IPS-18c (cell line): ENCODE measurements around the gene CACNB2.
A peak's percentile ranks its signal among the peaks of the same experiment; 100 is the strongest.
"Not testable (repeated sequence)": the region's sequence is repeated elsewhere in the genome, so short reads cannot be mapped to it uniquely, and the experiment has no call there.

Experiments used
- H3K4me3 ChIP-seq: 2 replicates; pipeline ENCODE4 v1.7.0; 2013; ENCODE audit warnings: low read depth, mild to moderate bottlenecking, low read length, moderate library complexity; ENCODE audit not compliant: insufficient read depth
- H3K9me3 ChIP-seq: one replicate; pipeline ENCODE4 v1.6.1; 2013; ENCODE audit warnings: mild to moderate bottlenecking, low read length, moderate library complexity; ENCODE audit not compliant: control insufficient read depth, insufficient read depth

CACNB2 gene

GRCh38 chr10:18140957-18141845 is 977 bp downstream of the CACNB2 start:
- Histone ChIP-seq H3K9me3 (no peaks in the 10 kb centered on the region), H3K4me3 (peak overlapping the region; percentile 78)

- Histone ChIP-seq H3K4me3 (no peak overlapping the region; the same call in 1 of the 2 replicates), H3K9me3 (no peaks in the 10 kb centered on the region)
These were observed 1.9 kb downstream of the CACNB2 start for GRCh38 chr10:18142151-18142550.

- Histone ChIP-seq H3K9me3 (no peaks in the 10 kb centered on the region), H3K4me3 (no peak overlapping the region)
These were observed 4.2 kb downstream of the CACNB2 start for GRCh38 chr10:18144396-18144795.

GRCh38 chr10:18144928-18145327 is 4.7 kb downstream of the CACNB2 start:
- H3K9me3 ChIP-seq: no peaks in the 10 kb centered on the region
- no peak overlapping the region for H3K4me3 ChIP-seq

GRCh38 chr10:18145652-18146051 is 5.4 kb downstream of the CACNB2 start:
- Histone ChIP-seq H3K4me3 (no peak overlapping the region), H3K9me3 (no peaks in the 10 kb centered on the region)

GRCh38 chr10:18149196-18149800 is 9.1 kb downstream of the CACNB2 start:
- Histone ChIP-seq H3K4me3 (no peak overlapping the region), H3K9me3 (no peaks in the 10 kb centered on the region)

- Histone ChIP-seq H3K4me3 (no peak overlapping the region), H3K9me3 (no peaks in the 10 kb centered on the region)
These were observed 11.2 kb downstream of the CACNB2 start for GRCh38 chr10:18151356-18151890.

GRCh38 chr10:18153381-18153780 is 13.2 kb downstream of the CACNB2 start:
- H3K4me3 ChIP-seq, H3K9me3 ChIP-seq: not testable (repeated sequence)

- no peak overlapping the region; the same call in 1 of the 2 replicates for H3K4me3 ChIP-seq
- no peaks in the 10 kb centered on the region for H3K9me3 ChIP-seq
These were observed 15.1 kb downstream of the CACNB2 start for GRCh38 chr10:18155321-18155720.

GRCh38 chr10:18156797-18157196 is 16.6 kb downstream of the CACNB2 start:
- H3K9me3 ChIP-seq, H3K4me3 ChIP-seq: not testable (repeated sequence)

GRCh38 chr10:18157881-18158280 is 17.7 kb downstream of the CACNB2 start:
- no peak overlapping the region for H3K4me3 ChIP-seq
- H3K9me3 ChIP-seq: no peaks in the 10 kb centered on the region

- no peaks in the 10 kb centered on the region for H3K9me3 ChIP-seq
- H3K4me3 ChIP-seq: no peak overlapping the region
These were observed 18.6 kb downstream of the CACNB2 start for GRCh38 chr10:18158773-18159265.

GRCh38 chr10:18159557-18159956 is 19.3 kb downstream of the CACNB2 start:
- no peaks in the 10 kb centered on the region for H3K9me3 ChIP-seq
- no peak overlapping the region for H3K4me3 ChIP-seq

GRCh38 chr10:18162021-18162627 is 21.9 kb downstream of the CACNB2 start:
- Histone ChIP-seq H3K9me3 (no peaks in the 10 kb centered on the region), H3K4me3 (no peak overlapping the region)

- Histone ChIP-seq H3K9me3 (no peaks in the 10 kb centered on the region), H3K4me3 (no peak overlapping the region)
These were observed 23.9 kb downstream of the CACNB2 start for GRCh38 chr10:18164093-18164492.

- Histone ChIP-seq H3K4me3 (no peak overlapping the region), H3K9me3 (no peaks in the 10 kb centered on the region)
These were observed 24.6 kb downstream of the CACNB2 start for GRCh38 chr10:18164748-18165361.

GRCh38 chr10:18178854-18179483 is 38.7 kb downstream of the CACNB2 start:
- H3K9me3 ChIP-seq: no peaks in the 10 kb centered on the region
- no peak overlapping the region for H3K4me3 ChIP-seq
